Measurements from ENCODE around the gene RCSD1.

DNA sequence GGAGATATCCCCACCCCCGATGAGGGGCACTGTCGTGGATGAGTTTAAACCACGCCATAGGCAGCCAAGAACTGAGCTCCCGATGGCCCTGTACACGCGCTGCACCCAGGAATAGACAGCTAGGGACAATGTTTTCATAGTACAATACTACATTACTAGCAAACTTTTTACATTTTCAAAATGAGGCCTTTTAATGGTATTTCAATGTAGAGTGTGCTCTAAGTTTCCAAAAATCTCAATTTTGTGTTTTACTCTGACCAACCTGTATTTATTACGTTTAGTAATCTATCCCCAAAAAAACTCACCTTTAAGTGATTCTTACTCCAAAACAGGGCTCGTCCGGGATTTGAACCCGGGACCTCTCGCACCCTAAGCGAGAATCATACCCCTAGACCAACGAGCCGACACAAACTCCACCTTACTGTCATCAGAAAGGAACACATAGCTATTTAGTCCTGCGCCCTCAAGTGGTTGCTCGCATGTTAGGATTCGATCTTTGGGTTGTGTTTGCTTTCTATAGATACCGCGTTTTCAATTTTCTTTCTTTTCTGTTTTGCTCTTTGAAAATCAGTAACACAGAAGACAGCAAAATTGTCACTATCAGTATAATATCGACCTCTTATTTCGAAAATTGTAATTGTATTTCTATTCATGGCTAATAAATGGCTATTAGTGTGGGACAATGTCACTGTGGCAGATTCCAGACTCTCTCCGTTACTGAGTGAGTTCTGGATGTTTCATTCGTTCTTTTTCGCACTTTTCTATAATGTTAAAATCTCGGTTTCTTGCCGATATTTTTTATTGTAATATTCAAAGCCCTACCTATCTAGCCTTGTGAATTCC, 85.3 kb downstream of the RCSD1 start:
- TF ChIP-seq CTCF (IDR thresholded peaks at IDR 0.05), result peak in 5 of 6 experiments; percentile 57 to 80 (median 66)
- TF ChIP-seq POLR2A (IDR thresholded peaks at IDR 0.05), result no peak

Data from thyroid gland (tissue), 4 donors.